AG04450 (cell line): Measurements from ENCODE around the gene PPARA. TPM values are rescaled to one million over a fixed set of nuclear protein-coding genes. Genes with fewer than 3 reads are reported as not detected.
A peak's percentile ranks its signal among the peaks of the same experiment; 100 is the strongest.

Experiments used
- CTCF ChIA-PET: fragments of 300-600, 350-600 bp; formaldehyde crosslinking; extraction: SDS; loops from one replicate; lab custom pipeline; 2022; ENCODE audit warnings: antibody characterized with exemption, inconsistent platforms; lab: Charles Lee
- POLR2A ChIA-PET: fragments of 350-600 bp; formaldehyde crosslinking; extraction: SDS; loops from one replicate; lab custom pipeline; 2021; ENCODE audit warnings: antibody characterized with exemption, inconsistent platforms; lab: Yijun Ruan, JAX
- DNase-seq: peaks from one replicate; pipeline ENCODE4 v3.0.0-alpha.2; 2011; ENCODE audit warnings: low read depth, low spot score
- H3K27ac ChIP-seq: one replicate; pipeline ENCODE4 v1.5.1; 2012; ENCODE audit warnings: low read depth, low read length, control low read depth
- H3K27me3 ChIP-seq: one replicate; pipeline ENCODE4 v1.6.0; 2012; ENCODE audit warnings: low read length; ENCODE audit not compliant: control insufficient read depth, insufficient read depth
- H3K4me3 ChIP-seq: 2 replicates; pipeline ENCODE4 v1.5.1; 2011; ENCODE audit warnings: mild to moderate bottlenecking, low read depth, low read length, control low read depth
- H3K9me3 ChIP-seq: 2 replicates; pipeline ENCODE4 v1.5.1; 2012; ENCODE audit warnings: low read length; ENCODE audit not compliant: control insufficient read depth, insufficient read depth
- CTCF ChIP-seq: IDR thresholded peaks from 2 replicates; pipeline ENCODE4 v1.5.1; 2011; ENCODE audit warnings: low read depth, low read length, control low read depth, inconsistent platforms
- polyA plus RNA-seq: library from polyadenylated mRNA; depleted of rRNA; stranded (reverse); fragments of >200 nt; gene quantifications from 2 replicates; pipeline ENCODE4 v1.2.3, GENCODE V29; 2011

The PPARA gene
- polyA plus RNA-seq, 1 experiment, result 10.4 TPM

- ChIA-PET CTCF (interaction anchor here (0.6 to 5.7 kb wide), 17 partner anchors 9 to 778 kb away, joined by 3 to 91 read pairs (median 5); no protein-coding TSS in a partner anchor), POLR2A (interaction anchor here (0.7 to 4.4 kb wide), 5 partner anchors 9 to 134 kb away, joined by 3 to 24 read pairs (median 4); partner anchors contain the start of gene CDPF1)
- TF ChIP-seq CTCF, result peak; percentile 60
- no peaks in the 10 kb centered on the region for H3K27me3 ChIP-seq
- H3K27ac ChIP-seq, result peak overlapping the region; percentile 31
- no peak overlapping the region for H3K4me3 ChIP-seq
- peak; percentile 29 for DNase-seq
- no peaks in the 10 kb centered on the region; the same call in 1 of the 2 replicates for H3K9me3 ChIP-seq
Measured at GRCh38 chr22:46116491-46116958, 33.8 kb upstream of the PPARA start.

- H3K4me3 ChIP-seq, result no peak overlapping the region
- DNase-seq, result no peak
- POLR2A ChIA-PET, result interaction anchor here (1.1 to 4.4 kb wide), 4 partner anchors 10 to 121 kb away, joined by 3 to 24 read pairs (median 5); no protein-coding TSS in a partner anchor
- peak overlapping the region; percentile 31 for H3K27ac ChIP-seq
- TF ChIP-seq CTCF, result no peak
- CTCF ChIA-PET, result interaction anchor here (0.9 to 5.7 kb wide), 11 partner anchors 8 to 199 kb away, joined by 3 to 91 read pairs (median 5); no protein-coding TSS in a partner anchor
- no peaks in the 10 kb centered on the region; the same call in 1 of the 2 replicates for H3K9me3 ChIP-seq
- H3K27me3 ChIP-seq, result no peaks in the 10 kb centered on the region
Measured at GRCh38 chr22:46117206-46118199, 32.8 kb upstream of the PPARA start.

GRCh38 chr22:46119093-46119728 lies 31.1 kb upstream of the PPARA start:
- ChIA-PET POLR2A (interaction anchor here (4.4 kb wide), 1 partner anchor 112 kb away, joined by 24 read pairs; no protein-coding TSS in a partner anchor), CTCF (interaction anchor here (1.5 to 4.4 kb wide), 2 partner anchors 113 to 125 kb away, joined by 4 to 26 read pairs; no protein-coding TSS in a partner anchor)
- Histone ChIP-seq H3K9me3 (no peaks in the 10 kb centered on the region; the same call in 1 of the 2 replicates), H3K27ac (no peak overlapping the region), H3K27me3 (no peaks in the 10 kb centered on the region), H3K4me3 (no peak overlapping the region)
- no peak for TF ChIP-seq CTCF
- no peak for DNase-seq

GRCh38 chr22:46119729-46120419 lies 30.5 kb upstream of the PPARA start:
- no peaks in the 10 kb centered on the region for H3K27me3 ChIP-seq
- H3K9me3 ChIP-seq, result no peaks in the 10 kb centered on the region; the same call in 1 of the 2 replicates
- peak; percentile 46 for DNase-seq
- POLR2A ChIA-PET, result interaction anchor here (0.7 to 4.4 kb wide), 3 partner anchors 47 to 118 kb away, joined by 3 to 24 read pairs (median 5); no protein-coding TSS in a partner anchor
- H3K4me3 ChIP-seq, result no peak overlapping the region
- CTCF ChIA-PET, result interaction anchor here (1.5 to 4.4 kb wide), 5 partner anchors 107 to 195 kb away, joined by 4 to 47 read pairs (median 25); no protein-coding TSS in a partner anchor
- peak overlapping the region; percentile 39 for H3K27ac ChIP-seq
- no peak for TF ChIP-seq CTCF
